ENCODE measurements around the gene MAPRE2. TPM values are rescaled to one million over a fixed set of nuclear protein-coding genes. Genes with fewer than 3 reads are reported as not detected.

The MAPRE2 gene
- total and polyA plus RNA-seq, 9 donors: 17.3 to 38.0 (median 21.5) TPM

GRCh38 chr18:35086704-35087103, 45.5 kb downstream of the MAPRE2 start:
- DNase-seq: no peak
- Histone ChIP-seq H3K4me3 (ENCODE audit: low read length) (no peak overlapping the region), H3K27ac (ENCODE audit: low read length) (no peak overlapping the region), H3K36me3 (ENCODE audit: control insufficient read depth, insufficient read depth, low read length) (no peaks in the 10 kb centered on the region), H3K9me3 (replicated peaks; ENCODE audit: control insufficient read depth, low read depth, low read length) (no peaks in the 10 kb centered on the region), H3K4me1 (ENCODE audit: control insufficient read depth, insufficient read depth, low read length) (no peaks in the 10 kb centered on the region), H3K27me3 (ENCODE audit: control insufficient read depth, insufficient read depth, low read length) (no peaks in the 10 kb centered on the region)
- WGBS (ENCODE audit: insufficient coverage): no CpG with 5 or more reads among the region's 2 CpGs

GRCh38 chr18:35087726-35088125, 46.5 kb downstream of the MAPRE2 start:
- Histone ChIP-seq H3K9me3 (replicated peaks; ENCODE audit: control insufficient read depth, low read depth, low read length) (no peaks in the 10 kb centered on the region), H3K27ac (ENCODE audit: low read length) (no peak overlapping the region), H3K36me3 (ENCODE audit: control insufficient read depth, insufficient read depth, low read length) (peaks cover 2% of the 10 kb centered on the region), H3K27me3 (ENCODE audit: control insufficient read depth, insufficient read depth, low read length) (no peaks in the 10 kb centered on the region), H3K4me3 (ENCODE audit: low read length) (no peak overlapping the region), H3K4me1 (ENCODE audit: control insufficient read depth, insufficient read depth, low read length) (no peaks in the 10 kb centered on the region)
- no CpG with 5 or more reads among the region's 3 CpGs for WGBS (ENCODE audit: insufficient coverage)
- DNase-seq: no peak

GRCh38 chr18:35088921-35089320, 47.7 kb downstream of the MAPRE2 start:
- no peaks in the 10 kb centered on the region for H3K4me1 ChIP-seq (ENCODE audit: control insufficient read depth, insufficient read depth, low read length)
- no peak overlapping the region for H3K4me3 ChIP-seq (ENCODE audit: low read length)
- no peaks in the 10 kb centered on the region for H3K9me3 ChIP-seq (replicated peaks; ENCODE audit: control insufficient read depth, low read depth, low read length)
- no peaks in the 10 kb centered on the region for H3K27me3 ChIP-seq (ENCODE audit: control insufficient read depth, insufficient read depth, low read length)
- no peak for DNase-seq
- WGBS (ENCODE audit: insufficient coverage): 73% methylated on average over 1 of the region's 3 CpGs
- H3K36me3 ChIP-seq (ENCODE audit: control insufficient read depth, insufficient read depth, low read length): peaks cover 2% of the 10 kb centered on the region
- H3K27ac ChIP-seq (ENCODE audit: low read length): no peak overlapping the region

- WGBS (ENCODE audit: insufficient coverage): no CpG with 5 or more reads among the region's 1 CpG
- H3K4me1 ChIP-seq (ENCODE audit: control insufficient read depth, insufficient read depth, low read length): no peaks in the 10 kb centered on the region
- no peak overlapping the region for H3K4me3 ChIP-seq (ENCODE audit: low read length)
- no peaks in the 10 kb centered on the region for H3K9me3 ChIP-seq (replicated peaks; ENCODE audit: control insufficient read depth, low read depth, low read length)
- no peaks in the 10 kb centered on the region for H3K27me3 ChIP-seq (ENCODE audit: control insufficient read depth, insufficient read depth, low read length)
- no peak for DNase-seq
- no peak overlapping the region for H3K27ac ChIP-seq (ENCODE audit: low read length)
- peaks cover 2% of the 10 kb centered on the region for H3K36me3 ChIP-seq (ENCODE audit: control insufficient read depth, insufficient read depth, low read length)
Observed at GRCh38 chr18:35089382-35089781, 48.2 kb downstream of the MAPRE2 start.

GRCh38 chr18:35089891-35090550, 48.8 kb downstream of the MAPRE2 start:
- H3K27ac ChIP-seq (ENCODE audit: low read length): no peak overlapping the region
- H3K27me3 ChIP-seq (ENCODE audit: control insufficient read depth, insufficient read depth, low read length): no peaks in the 10 kb centered on the region
- peaks cover 2% of the 10 kb centered on the region for H3K36me3 ChIP-seq (ENCODE audit: control insufficient read depth, insufficient read depth, low read length)
- no peak for DNase-seq
- H3K4me3 ChIP-seq (ENCODE audit: low read length): no peak overlapping the region
- WGBS (ENCODE audit: insufficient coverage): no CpG with 5 or more reads among the region's 4 CpGs
- H3K9me3 ChIP-seq (replicated peaks; ENCODE audit: control insufficient read depth, low read depth, low read length): no peaks in the 10 kb centered on the region
- H3K4me1 ChIP-seq (ENCODE audit: control insufficient read depth, insufficient read depth, low read length): no peaks in the 10 kb centered on the region

GRCh38 chr18:35091841-35092240, 50.6 kb downstream of the MAPRE2 start:
- no peak for DNase-seq
- Histone ChIP-seq H3K36me3 (ENCODE audit: control insufficient read depth, insufficient read depth, low read length) (peaks cover 2% of the 10 kb centered on the region), H3K9me3 (replicated peaks; ENCODE audit: control insufficient read depth, low read depth, low read length) (no peaks in the 10 kb centered on the region), H3K27ac (ENCODE audit: low read length) (no peak overlapping the region), H3K27me3 (ENCODE audit: control insufficient read depth, insufficient read depth, low read length) (no peaks in the 10 kb centered on the region), H3K4me3 (ENCODE audit: low read length) (no peak overlapping the region), H3K4me1 (ENCODE audit: control insufficient read depth, insufficient read depth, low read length) (no peaks in the 10 kb centered on the region)
- WGBS (ENCODE audit: insufficient coverage): no CpG with 5 or more reads among the region's 2 CpGs

- no peak overlapping the region for H3K27ac ChIP-seq (ENCODE audit: low read length)
- no CpG with 5 or more reads among the region's 1 CpG for WGBS (ENCODE audit: insufficient coverage)
Observed at GRCh38 chr18:35095983-35096676, 54.9 kb downstream of the MAPRE2 start.

GRCh38 chr18:35096677-35097011, 55.4 kb downstream of the MAPRE2 start:
- Histone ChIP-seq H3K27ac (ENCODE audit: low read length) (no peak overlapping the region), H3K9me3 (replicated peaks; ENCODE audit: control insufficient read depth, low read depth, low read length) (no peaks in the 10 kb centered on the region), H3K4me1 (ENCODE audit: control insufficient read depth, insufficient read depth, low read length) (no peaks in the 10 kb centered on the region), H3K4me3 (ENCODE audit: low read length) (no peak overlapping the region), H3K36me3 (ENCODE audit: control insufficient read depth, insufficient read depth, low read length) (peaks cover 2% of the 10 kb centered on the region), H3K27me3 (ENCODE audit: control insufficient read depth, insufficient read depth, low read length) (no peaks in the 10 kb centered on the region)
- DNase-seq: no peak

More at GRCh38 chr18:35095983-35096676, 54.9 kb downstream of the MAPRE2 start:
- H3K4me3 ChIP-seq (ENCODE audit: low read length): no peak overlapping the region
- no peak for DNase-seq
- H3K36me3 ChIP-seq (ENCODE audit: control insufficient read depth, insufficient read depth, low read length): peaks cover 2% of the 10 kb centered on the region
- no peaks in the 10 kb centered on the region for H3K4me1 ChIP-seq (ENCODE audit: control insufficient read depth, insufficient read depth, low read length)
- H3K9me3 ChIP-seq (replicated peaks; ENCODE audit: control insufficient read depth, low read depth, low read length): no peaks in the 10 kb centered on the region
- no peaks in the 10 kb centered on the region for H3K27me3 ChIP-seq (ENCODE audit: control insufficient read depth, insufficient read depth, low read length)

GRCh38 chr18:35097195-35097594, 56.0 kb downstream of the MAPRE2 start:
- Histone ChIP-seq H3K9me3 (replicated peaks; ENCODE audit: control insufficient read depth, low read depth, low read length) (no peaks in the 10 kb centered on the region), H3K36me3 (ENCODE audit: control insufficient read depth, insufficient read depth, low read length) (no peaks in the 10 kb centered on the region), H3K27me3 (ENCODE audit: control insufficient read depth, insufficient read depth, low read length) (no peaks in the 10 kb centered on the region), H3K4me3 (ENCODE audit: low read length) (no peak overlapping the region), H3K4me1 (ENCODE audit: control insufficient read depth, insufficient read depth, low read length) (no peaks in the 10 kb centered on the region), H3K27ac (ENCODE audit: low read length) (no peak overlapping the region)
- DNase-seq: no peak
- WGBS (ENCODE audit: insufficient coverage): no CpG with 5 or more reads among the region's 5 CpGs

- no peak for DNase-seq
- no CpG with 5 or more reads among the region's 2 CpGs for WGBS (ENCODE audit: insufficient coverage)
- Histone ChIP-seq H3K4me1 (ENCODE audit: control insufficient read depth, insufficient read depth, low read length) (no peaks in the 10 kb centered on the region), H3K27ac (ENCODE audit: low read length) (no peak overlapping the region), H3K27me3 (ENCODE audit: control insufficient read depth, insufficient read depth, low read length) (no peaks in the 10 kb centered on the region), H3K9me3 (replicated peaks; ENCODE audit: control insufficient read depth, low read depth, low read length) (no peaks in the 10 kb centered on the region), H3K4me3 (ENCODE audit: low read length) (no peak overlapping the region), H3K36me3 (ENCODE audit: control insufficient read depth, insufficient read depth, low read length) (no peaks in the 10 kb centered on the region)
Observed at GRCh38 chr18:35097763-35098162, 56.5 kb downstream of the MAPRE2 start.
